ENCODE results near the gene DLST.
A peak's percentile ranks its signal among the peaks of the same experiment; 100 is the strongest.
"Not testable (repeated sequence)": the region's sequence is repeated elsewhere in the genome, so short reads cannot be mapped to it uniquely, and the experiment has no call there.

The DLST gene

GRCh38 chr14:74919421-74920165 lies 37.9 kb downstream of the DLST start:
- DNase-seq = no peak

GRCh38 chr14:74920281-74920680 lies 38.6 kb downstream of the DLST start:
- DNase-seq = no peak

- DNase-seq = no peak
Measured at GRCh38 chr14:74921053-74921620, 39.4 kb downstream of the DLST start.

GRCh38 chr14:74921987-74922751 lies 40.5 kb downstream of the DLST start:
- DNase-seq = no peak

- peak; percentile 71 to 75 for DNase-seq
Measured at GRCh38 chr14:74922752-74923401, 41.2 kb downstream of the DLST start, which contains the start of gene RPS6KL1. Gene RPS6KL1 (minus strand): TSS chr14:74923260. CDS start chr14:74921541, 1,719 bp downstream.

- no peak for DNase-seq
Measured at GRCh38 chr14:74924061-74924460, 42.3 kb downstream of the DLST start.

GRCh38 chr14:74927225-74927624 lies 45.5 kb downstream of the DLST start:
- no peak for DNase-seq

- no peak for DNase-seq
Measured at GRCh38 chr14:74929242-74929641, 47.5 kb downstream of the DLST start.

GRCh38 chr14:74931744-74932143 lies 50.0 kb downstream of the DLST start:
- not testable (repeated sequence) for DNase-seq

GRCh38 chr14:74932401-74932901 lies 50.7 kb downstream of the DLST start:
- no peak for DNase-seq

GRCh38 chr14:74932936-74933335 lies 51.2 kb downstream of the DLST start:
- DNase-seq = not testable (repeated sequence)

GRCh38 chr14:74934041-74934440 lies 52.3 kb downstream of the DLST start:
- no peak for DNase-seq

- DNase-seq = no peak
Measured at GRCh38 chr14:74934476-74935359, 53.0 kb downstream of the DLST start.

- DNase-seq = no peak
Measured at GRCh38 chr14:74935360-74935680, 53.6 kb downstream of the DLST start.

GRCh38 chr14:74936151-74936550 lies 54.4 kb downstream of the DLST start:
- no peak for DNase-seq

GRCh38 chr14:74936731-74937130 lies 55.0 kb downstream of the DLST start:
- DNase-seq = no peak

- DNase-seq = no peak
Measured at GRCh38 chr14:74937171-74937570, 55.5 kb downstream of the DLST start.

- no peak for DNase-seq
Measured at GRCh38 chr14:74938531-74939495, 57.1 kb downstream of the DLST start.

GRCh38 chr14:74940956-74941565 lies 59.3 kb downstream of the DLST start:
- DNase-seq = no peak

- DNase-seq = peak; percentile 68 to 82
Measured at GRCh38 chr14:74941676-74942097, 60.0 kb downstream of the DLST start.
